DMS 273 (cell line): Measurements from ENCODE around the gene NTRK2.
A peak's percentile ranks its signal among the peaks of the same experiment; 100 is the strongest.

Source experiments
- DNase-seq: peaks from one replicate; lab custom pipeline; 2025; ENCODE audit not compliant: unreplicated experiment; lab: John Stamatoyannopoulos, UW

Gene NTRK2

DNA sequence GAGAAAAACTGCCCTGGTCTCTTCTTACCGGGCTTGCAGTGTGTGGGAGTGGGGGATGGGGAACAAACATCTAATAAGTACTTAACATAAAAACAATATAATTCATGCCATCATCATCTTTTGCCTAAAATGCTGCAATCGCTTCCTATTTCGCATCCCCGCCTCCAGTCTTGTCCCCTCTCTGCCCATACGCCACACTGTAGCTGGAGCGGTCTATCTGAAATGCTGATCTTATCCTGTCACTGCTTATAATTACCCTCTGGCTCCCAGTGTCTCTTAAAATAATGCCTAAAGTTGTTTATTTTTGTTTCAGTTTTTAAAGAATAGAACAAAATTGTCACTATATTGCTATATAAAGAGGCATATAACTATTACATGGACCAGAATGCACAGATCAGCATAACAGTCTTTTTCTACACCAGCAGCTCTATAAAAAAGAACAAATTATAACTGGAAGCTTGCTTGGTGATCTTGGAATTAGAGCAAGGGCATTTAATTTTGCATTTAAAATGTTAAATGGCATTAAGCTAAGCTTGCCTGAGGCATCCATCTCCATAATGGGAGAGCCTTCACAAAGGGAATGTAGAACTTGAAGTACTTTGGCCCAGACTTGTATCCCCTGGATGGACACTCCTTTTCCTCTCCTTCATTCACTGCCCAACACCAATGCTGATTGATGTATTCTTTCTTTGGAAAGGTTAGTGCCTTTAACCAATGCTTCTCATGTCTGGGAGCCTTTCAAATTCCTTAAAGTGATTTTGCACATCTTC is 12.2 kb downstream of the NTRK2 start:
- DNase-seq, result no peak

DNA sequence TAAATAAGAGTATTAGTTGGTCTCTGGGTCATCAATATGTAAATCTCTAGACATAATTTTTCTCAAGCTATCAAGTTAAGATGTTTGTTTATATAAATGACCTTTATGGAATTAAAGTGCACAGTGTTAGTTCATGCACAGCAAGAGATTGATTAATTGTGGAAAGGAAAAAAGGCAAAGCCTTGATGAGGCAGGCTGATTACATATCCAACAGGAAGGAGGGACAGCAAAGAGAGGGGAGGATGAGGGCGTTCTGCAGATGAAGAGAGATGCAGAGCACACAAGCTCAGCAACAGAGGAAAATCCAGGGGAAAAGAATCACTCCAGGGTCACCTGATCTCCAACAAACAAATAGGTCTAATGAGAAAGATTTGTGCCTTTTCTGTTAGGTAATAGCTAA is 16.5 kb downstream of the NTRK2 start:
- no peak for DNase-seq

GRCh38 chr9:84688956-84689355 is 19.4 kb downstream of the NTRK2 start:
- DNase-seq, result no peak

DNA sequence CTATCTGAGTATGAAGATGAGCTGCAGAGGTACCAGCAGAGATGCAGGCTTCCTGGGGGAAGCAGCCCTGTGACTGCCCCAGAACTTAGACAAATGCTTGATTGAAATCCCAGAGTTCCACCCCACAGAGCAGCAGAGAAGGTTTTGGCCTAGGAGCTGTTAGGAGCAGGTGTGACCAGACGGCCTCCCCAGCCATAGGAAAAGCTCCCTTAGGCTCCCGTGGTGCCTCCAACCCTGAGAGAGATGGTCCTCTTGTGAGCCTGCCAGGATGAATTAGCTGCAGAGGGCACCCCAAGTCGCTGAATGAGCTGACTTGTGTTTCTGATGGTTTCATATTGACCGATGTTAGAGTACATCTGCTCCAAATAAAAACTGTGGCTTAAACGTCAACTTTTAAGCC is 22.1 kb downstream of the NTRK2 start:
- no peak for DNase-seq

GRCh38 chr9:84694248-84694647 is 24.7 kb downstream of the NTRK2 start:
- DNase-seq, result no peak

DNA sequence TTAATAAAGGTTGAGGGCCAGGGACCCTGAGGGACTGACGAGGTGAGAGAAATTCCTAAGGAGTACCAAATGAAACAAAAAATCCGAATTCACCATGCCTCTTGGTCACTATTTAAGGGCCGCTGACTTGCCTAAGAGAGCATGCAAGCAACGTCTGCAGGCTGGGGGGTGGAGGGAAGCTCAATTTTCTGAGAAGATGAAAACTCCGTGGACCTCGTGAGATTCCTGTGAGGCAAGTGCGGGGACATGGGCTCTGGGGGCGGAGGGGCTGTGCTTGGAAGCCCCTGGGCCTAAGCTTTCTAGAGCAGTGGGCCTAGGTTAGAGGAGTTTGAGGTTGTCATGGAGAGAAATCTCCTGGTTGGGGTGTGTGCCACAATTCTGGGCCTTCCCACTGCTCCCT is 27.5 kb downstream of the NTRK2 start:
- DNase-seq, result no peak

DNA sequence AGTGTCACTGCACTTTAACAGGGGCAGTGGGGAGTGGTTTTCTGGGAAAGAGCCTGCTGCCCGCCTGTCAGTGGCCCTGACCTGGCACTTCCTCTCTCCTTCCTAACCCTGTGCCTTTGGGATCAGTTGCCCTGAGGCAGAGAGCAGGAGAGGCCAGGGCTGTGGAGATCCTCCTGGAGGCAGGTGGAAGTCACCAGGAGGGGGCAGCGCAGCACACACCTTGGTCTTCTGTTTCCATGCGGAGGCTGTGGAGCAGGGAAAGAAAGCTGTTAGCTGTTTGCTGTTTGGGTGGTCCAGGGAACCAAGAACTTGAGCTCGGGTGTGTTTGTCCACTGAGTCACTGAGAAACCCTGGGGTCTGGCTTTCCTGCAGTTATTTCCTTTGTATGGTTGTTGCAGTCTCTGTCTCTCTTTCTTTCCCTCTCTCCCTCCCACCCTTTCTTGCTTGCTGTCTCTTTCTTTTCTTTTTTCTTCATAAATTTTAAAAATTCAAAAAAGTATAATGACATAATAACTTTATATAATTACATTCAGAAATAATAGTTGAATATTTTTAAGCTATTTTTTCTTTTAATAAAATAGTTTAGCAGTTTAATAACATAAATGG is 28.1 kb downstream of the NTRK2 start:
- DNase-seq, result peak; percentile 67

DNA sequence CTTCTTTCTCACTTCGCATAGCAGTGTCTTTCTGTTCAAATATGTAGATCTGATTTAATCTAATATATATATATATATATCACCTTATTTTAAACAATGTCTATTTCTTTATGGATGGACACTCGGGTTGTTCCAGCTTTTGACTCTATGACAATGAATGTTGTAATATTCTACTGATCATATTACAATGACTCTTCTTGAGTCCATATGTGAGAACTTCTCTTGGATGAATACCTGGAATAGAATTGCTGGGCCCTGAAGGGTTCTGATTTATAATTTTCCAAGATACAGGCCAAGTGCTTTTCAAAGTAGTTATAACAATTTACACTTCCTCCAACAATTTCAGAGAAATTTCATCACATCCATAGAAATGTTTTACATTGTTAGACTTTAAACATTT is 28.8 kb downstream of the NTRK2 start:
- DNase-seq, result no peak

DNA sequence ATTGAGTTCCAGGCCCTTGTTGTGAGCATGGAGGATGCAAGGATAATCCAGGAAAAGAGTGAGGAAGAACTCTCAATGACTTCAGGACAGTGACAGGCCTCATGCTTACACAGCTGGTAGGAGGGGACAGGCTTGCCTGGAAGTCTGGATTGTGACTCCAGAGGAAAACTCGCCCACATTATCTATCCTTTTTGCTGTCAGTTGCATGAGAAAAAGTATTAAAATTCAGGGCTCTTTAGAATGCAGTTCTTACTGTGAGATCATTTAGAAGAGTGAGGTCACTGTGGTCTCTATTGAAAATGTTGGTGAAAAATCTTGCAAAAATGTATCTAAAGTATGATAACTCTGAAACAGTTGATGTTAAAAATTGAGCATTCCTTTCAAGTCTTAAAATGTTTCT is 30.5 kb downstream of the NTRK2 start:
- DNase-seq, result no peak

- no peak for DNase-seq
Observed at GRCh38 chr9:84701801-84702200, 32.3 kb downstream of the NTRK2 start.

DNA sequence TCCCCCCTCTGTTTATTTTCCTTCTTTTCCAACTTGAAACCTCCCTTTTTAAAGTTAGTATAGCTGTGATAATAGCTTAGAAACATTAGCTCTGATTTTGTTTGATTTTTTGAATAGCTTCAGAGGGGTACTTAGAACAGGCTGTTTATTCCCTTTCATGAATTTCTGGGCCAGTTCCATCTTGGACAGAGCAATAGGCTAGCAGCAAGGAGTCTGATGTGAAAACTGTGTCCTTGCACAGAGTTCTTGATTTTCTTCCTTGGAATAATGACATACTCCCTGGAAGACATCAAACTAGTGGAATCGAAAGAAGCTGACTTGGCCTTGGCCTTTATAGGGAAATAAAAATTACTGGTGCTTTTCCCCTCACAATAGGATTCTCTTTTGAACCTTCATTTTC is 32.9 kb downstream of the NTRK2 start:
- DNase-seq, result no peak

GRCh38 chr9:84703793-84704192 is 34.3 kb downstream of the NTRK2 start:
- DNase-seq, result no peak

DNA sequence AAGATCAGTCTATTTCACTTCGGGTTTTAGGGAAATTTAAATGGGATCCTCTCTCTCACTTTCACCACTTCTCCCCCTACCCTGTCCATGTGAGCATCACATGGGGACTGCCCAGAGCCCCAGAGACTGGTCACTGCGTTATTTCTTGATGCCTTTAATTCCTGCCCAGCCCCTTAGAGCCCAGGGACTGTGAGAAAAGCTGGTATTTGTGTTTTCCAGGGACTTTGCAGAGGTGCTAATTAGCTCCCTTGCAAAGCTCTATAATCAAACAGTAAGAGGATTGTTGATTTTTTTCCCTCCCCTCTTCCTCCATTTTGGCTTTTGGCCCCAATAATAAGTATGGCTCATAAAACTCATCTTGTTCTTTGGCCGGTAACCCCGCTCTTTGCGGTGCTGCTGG is 35.6 kb downstream of the NTRK2 start:
- no peak for DNase-seq

DNA sequence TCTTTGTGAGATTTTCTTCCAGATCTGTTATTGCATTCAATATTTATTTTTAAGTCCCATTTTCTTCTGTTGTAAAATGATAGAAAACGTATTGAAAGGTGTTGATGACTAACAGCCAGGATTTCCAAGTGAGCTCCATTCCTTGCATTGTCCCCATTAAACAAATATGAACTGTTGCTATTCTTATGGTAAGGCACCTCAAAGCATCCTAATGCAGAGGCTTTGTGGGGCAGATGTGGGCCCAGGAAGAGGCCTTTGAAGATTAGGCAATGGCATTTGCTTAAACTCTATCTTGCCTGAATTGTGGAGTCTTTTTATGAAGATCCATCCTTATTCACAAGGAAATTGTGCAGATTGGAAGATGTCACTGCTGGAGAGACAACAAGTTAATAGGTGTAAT is 38.9 kb downstream of the NTRK2 start:
- DNase-seq, result no peak

GRCh38 chr9:84709056-84709455 is 39.5 kb downstream of the NTRK2 start:
- no peak for DNase-seq

DNA sequence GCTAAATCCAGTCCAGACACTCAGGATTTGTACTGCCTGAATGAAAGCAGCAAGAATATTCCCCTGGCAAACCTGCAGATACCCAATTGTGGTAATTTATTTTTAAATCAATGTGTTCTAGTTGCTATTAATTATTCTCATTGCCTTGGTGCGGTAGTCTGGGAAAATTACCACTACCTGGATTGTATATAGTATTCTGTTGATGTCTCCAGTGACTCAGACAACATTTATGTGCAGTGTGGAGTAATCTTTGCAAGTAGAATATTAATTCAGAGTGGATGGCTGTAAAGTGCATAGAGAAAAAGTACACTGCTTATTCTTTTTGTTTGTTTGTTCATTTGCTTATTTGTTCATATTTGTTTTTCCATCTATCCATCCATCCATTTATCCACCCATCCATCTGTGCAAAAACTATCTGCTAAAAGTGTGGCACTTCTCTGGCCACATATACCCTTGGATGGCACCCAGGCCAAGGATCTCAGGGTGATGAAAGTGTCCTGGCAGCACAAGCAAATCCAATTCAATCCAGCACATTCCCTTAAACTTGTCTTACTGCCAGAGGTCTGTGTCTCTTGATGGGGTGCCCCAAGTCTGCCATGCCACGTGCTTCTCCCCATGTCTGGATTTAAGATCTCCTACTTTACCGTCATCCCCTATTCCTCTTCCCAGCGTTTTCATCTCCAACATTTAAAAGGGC is 41.3 kb downstream of the NTRK2 start:
- DNase-seq, result no peak

GRCh38 chr9:84711398-84711777 is 41.9 kb downstream of the NTRK2 start:
- no peak for DNase-seq

- DNase-seq, result no peak
Observed at GRCh38 chr9:84711936-84712335, 42.4 kb downstream of the NTRK2 start.

GRCh38 chr9:84716217-84716616 is 46.7 kb downstream of the NTRK2 start:
- DNase-seq, result no peak

- no peak for DNase-seq
Observed at GRCh38 chr9:84718476-84718875, 48.9 kb downstream of the NTRK2 start.

GRCh38 chr9:84722388-84722989 is 53.0 kb downstream of the NTRK2 start:
- DNase-seq, result no peak

GRCh38 chr9:84723426-84723825 is 53.9 kb downstream of the NTRK2 start:
- DNase-seq, result no peak
